ENCODE data around the gene GAGE12J. TPM values are rescaled to one million over a fixed set of nuclear protein-coding genes. Genes with fewer than 3 reads are reported as not detected.
A peak's percentile ranks its signal among the peaks of the same experiment; 100 is the strongest.
"Not testable (repeated sequence)": the region's sequence is repeated elsewhere in the genome, so short reads cannot be mapped to it uniquely, and the experiment has no call there.

Gene GAGE12J, protein sequence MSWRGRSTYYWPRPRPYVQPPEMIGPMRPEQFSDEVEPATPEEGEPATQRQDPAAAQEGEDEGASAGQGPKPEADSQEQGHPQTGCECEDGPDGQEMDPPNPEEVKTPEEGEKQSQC
- total RNA-seq = not detected

GRCh38 chrX:49321737-49322136 lies at the start of gene GAGE12J:
GAGE12J (plus strand) TSS chrX:49322037; CDS start chrX:49323194, 1,157 bp downstream.
- DNase-seq = not testable (repeated sequence)

- no peak for DNase-seq
Measured at GRCh38 chrX:49272421-49272820, 49.4 kb upstream of the GAGE12J start.

- no peak for DNase-seq
Measured at GRCh38 chrX:49273181-49273727, 48.6 kb upstream of the GAGE12J start.

GRCh38 chrX:49276207-49276606 lies 45.6 kb upstream of the GAGE12J start:
- DNase-seq = no peak

GRCh38 chrX:49276671-49277534 lies 44.9 kb upstream of the GAGE12J start:
- DNase-seq = no peak

GRCh38 chrX:49277535-49277830 lies 44.4 kb upstream of the GAGE12J start:
- DNase-seq = no peak

DNA sequence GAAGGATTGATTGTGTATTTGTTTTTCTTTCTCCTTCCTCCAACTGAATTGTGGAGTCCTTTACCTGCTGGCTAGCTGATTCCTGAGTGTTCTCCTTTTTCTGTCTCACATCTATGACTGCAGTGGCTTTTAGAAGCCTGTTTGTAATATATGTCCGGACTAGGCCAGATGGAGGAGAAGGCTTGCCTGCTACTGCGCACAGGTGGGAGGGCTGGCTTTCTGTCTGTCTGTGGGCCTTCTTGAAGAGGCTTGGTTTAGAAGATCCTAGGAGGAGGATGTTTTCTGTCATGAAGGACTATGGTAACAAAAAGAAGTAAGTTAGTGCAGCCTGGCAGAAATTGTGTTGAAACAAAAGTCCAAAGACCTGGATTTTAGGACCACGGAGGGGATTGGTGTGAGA lies 43.8 kb upstream of the GAGE12J start:
- DNase-seq = no peak

- peak; percentile 10 for DNase-seq
Measured at GRCh38 chrX:49282647-49283011, 39.2 kb upstream of the GAGE12J start.

GRCh38 chrX:49284212-49284611 lies 37.6 kb upstream of the GAGE12J start:
- no peak for DNase-seq

- no peak for DNase-seq
Measured at GRCh38 chrX:49286136-49286535, 35.7 kb upstream of the GAGE12J start.

DNA sequence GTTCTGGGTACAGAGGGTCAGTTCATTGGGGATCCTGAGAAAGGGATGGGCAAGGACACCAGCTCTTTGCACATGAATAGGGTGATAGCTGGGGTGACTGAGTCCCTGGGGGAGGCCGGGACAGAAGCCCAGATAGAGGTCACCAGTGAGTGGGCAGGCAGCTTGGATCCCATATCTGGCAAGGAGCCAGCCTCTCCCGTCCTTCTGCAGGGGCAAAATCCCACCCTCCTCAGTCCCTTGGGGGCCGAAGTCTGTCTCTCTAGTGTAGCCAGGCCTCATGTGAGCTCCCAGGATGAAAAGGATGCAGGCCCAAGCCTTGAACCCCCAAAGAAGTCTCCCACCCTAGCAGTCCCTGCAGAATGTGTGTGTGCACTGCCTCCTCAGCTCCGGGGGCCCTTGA lies 35.3 kb upstream of the GAGE12J start:
- DNase-seq = no peak

DNA sequence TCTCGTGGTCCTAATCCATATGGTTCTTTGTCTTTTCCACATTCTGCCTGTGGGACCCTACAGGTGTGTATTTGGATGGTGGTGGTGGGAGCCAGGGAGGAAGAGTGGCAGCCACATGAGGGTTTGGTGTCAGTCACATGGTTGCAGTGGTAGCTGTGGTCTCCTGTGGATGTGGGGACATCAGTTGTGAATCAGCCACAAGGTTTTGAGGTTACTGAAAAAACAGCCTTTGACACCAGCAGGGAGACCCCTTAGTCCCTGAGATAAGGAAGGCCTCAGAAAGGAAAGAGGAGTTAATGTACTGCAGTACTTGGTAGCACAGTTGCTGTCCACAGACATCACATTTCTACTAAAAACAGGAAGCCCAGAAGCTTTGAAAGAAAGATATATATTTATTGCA lies 34.2 kb upstream of the GAGE12J start:
- no peak for DNase-seq

DNA sequence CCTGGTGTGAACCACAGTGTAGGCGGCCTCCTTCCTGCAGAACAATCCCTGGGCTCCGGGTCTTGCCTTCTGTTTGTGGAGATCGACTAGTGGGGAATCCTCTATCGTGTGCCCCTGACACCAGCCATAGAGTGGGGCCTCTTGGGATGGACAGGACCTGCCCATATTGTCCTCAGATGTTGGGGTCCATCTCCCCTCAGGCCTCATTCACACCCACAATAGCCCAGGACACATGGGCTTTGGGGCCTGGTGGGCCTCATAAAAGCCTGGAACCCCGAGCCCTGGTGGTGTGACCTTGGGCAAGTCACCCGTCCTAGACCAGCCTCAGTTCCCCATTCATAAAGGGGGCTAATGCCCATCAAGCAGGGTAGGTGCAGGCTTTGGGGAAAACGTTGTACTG lies 31.6 kb upstream of the GAGE12J start:
- DNase-seq = no peak

DNA sequence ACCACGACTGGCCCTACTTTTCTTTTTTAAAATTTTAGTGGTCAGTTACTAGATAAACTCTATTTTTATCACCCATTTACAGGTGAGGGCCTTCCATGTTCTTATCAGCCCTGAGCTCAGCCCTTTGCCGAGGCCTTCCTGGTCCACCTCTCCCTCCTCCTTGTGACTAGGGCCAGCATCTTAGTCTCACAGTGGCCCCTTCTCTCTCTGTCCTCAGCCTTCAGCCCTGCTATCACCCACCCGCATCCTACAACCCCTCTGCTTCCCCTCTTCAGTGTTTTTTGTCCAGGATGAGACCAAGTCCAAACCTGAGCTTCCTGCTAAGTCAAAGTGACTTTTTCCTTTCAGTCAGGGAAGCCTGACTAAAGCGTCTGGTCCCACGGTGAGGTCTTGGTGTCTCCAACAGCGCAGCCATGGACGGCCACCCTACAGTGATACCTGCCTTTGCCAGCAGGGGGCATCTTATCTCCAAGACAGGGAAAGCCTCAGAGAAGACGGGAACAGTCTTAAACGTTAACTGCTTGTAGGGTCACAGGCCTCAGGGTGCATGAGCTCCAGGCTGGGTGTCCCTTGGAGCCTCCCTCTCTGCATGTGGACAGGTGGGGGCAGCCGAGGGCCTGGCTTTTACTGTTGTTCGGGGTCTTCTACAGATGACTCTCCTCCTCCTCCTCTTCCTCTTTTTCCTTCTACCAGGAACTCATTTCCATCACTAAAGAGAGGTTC lies 30.1 kb upstream of the GAGE12J start:
- no peak for DNase-seq

- DNase-seq = no peak
Measured at GRCh38 chrX:49292400-49293362, 29.2 kb upstream of the GAGE12J start.

DNA sequence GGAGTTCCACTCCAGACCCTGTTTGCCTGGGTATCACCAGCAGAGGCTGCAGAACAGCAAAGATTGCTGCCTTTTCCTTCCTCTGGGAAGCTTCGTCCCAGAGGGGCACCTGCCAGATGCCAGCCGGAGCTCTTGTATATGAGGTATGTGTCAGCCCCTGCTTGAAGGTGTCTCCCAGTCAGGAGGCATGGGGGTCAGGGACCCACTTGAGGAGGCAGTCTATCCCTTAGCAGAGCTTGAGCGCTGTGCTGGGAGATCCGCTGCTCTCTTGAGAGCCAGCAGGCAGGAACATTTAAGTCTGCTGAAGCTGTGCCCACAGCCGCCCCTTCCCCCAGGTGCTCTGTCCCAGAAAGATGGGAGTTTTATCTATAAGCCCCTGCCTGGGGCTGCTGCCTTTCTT lies 22.5 kb upstream of the GAGE12J start:
- DNase-seq = not testable (repeated sequence)

GRCh38 chrX:49300703-49301102 lies 21.1 kb upstream of the GAGE12J start:
- DNase-seq = no peak

DNA sequence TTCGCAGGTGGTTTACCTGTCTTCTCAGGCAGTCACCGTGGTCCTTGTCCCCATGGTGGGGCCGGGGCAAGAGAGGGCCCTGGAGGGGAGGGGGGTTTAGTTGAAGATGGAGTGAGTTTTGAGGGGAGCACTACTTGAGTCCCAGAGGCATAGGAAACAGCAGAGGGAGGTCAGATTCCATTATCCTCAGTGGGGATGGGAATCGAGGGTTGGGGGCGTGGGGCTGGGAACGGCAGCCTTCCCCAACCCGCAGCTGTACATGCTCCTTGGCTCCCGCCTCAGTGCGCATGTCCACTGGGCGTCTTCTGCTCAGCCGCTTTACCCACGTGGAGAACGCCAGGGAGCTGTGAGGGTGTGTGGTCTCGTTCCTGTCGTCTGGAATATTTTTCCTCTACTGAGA lies 18.5 kb upstream of the GAGE12J start, which contains the start of gene GAGE10:
Gene GAGE10 (plus strand): TSS at position 301 of the 400 bp plus-strand sequence. CDS start 1,214 bp downstream, outside the sequence.
- DNase-seq = no peak

DNA sequence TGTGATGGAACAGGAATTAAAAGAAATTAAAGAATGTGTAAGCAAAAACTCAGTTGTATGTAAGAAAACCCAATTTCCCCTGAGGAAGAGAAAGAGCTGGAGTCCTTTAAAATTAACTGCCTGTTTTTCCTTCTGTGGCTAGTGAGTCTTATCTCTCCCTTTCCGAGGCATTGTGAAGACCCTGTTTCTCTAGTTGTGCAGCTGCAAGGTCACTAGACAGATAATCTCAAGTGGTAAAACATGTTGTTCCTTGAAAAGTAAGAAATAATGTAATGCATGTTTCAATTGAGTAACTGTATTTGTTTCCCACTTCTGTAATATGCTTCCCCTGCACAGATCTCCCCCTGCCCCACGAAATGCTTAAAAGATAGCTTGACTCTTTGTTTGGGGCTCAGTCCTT lies 14.1 kb upstream of the GAGE12J start:
- DNase-seq = not testable (repeated sequence)

GRCh38 chrX:49308604-49309269 lies 13.1 kb upstream of the GAGE12J start:
- DNase-seq = no peak

GRCh38 chrX:49309401-49309981 lies 12.3 kb upstream of the GAGE12J start:
- DNase-seq = no peak
